Prostate gland (tissue), 2 donors: Measurements from ENCODE around the gene SURF6.

Experiments
- POLR2A ChIP-seq: fragments of 450-650 bp; IDR thresholded peaks from one replicate; pipeline ENCODE4 v1.6.1; 2016; ENCODE audit warnings: antibody characterized with exemption, mild to moderate bottlenecking
- TF ChIP-seq, protein P1 (sequence below), 4 experiments: fragments of 200-600 bp in 2 of 4; fragments of 450-650 bp in 2 of 4; sonication (generic) in 2 of 4; IDR thresholded peaks; 1 replicate in 3 of 4; 2 replicates in 1 of 4; pipeline ENCODE4 v1.5.1; 2016 to 2019; ENCODE audit warnings: antibody characterized with exemption in 4 of 4, mild to moderate bottlenecking in 2 of 4, moderate library complexity in 2 of 4

- TF ChIP-seq, protein P1, sequence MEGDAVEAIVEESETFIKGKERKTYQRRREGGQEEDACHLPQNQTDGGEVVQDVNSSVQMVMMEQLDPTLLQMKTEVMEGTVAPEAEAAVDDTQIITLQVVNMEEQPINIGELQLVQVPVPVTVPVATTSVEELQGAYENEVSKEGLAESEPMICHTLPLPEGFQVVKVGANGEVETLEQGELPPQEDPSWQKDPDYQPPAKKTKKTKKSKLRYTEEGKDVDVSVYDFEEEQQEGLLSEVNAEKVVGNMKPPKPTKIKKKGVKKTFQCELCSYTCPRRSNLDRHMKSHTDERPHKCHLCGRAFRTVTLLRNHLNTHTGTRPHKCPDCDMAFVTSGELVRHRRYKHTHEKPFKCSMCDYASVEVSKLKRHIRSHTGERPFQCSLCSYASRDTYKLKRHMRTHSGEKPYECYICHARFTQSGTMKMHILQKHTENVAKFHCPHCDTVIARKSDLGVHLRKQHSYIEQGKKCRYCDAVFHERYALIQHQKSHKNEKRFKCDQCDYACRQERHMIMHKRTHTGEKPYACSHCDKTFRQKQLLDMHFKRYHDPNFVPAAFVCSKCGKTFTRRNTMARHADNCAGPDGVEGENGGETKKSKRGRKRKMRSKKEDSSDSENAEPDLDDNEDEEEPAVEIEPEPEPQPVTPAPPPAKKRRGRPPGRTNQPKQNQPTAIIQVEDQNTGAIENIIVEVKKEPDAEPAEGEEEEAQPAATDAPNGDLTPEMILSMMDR (IDR thresholded peaks at IDR 0.05) = no peak
- no peak for TF ChIP-seq POLR2A
Observed at GRCh38 chr9:133345596-133345995, 9.6 kb upstream of the SURF6 start.
